Neural cell (in vitro differentiated cells): ENCODE results near the gene ANTXR1. TPM values are rescaled to one million over a fixed set of nuclear protein-coding genes. Genes with fewer than 3 reads are reported as not detected.

Experiments
- H2AFZ ChIP-seq: fragments of 200-600, 300-800 bp; sonication (generic), shearing (Covaris generic); 2 replicates; pipeline ENCODE4 v1.6.0; 2014; ENCODE audit warnings: low read depth, mild to moderate bottlenecking, antibody characterized with exemption, low read length, moderate library complexity
- H3F3A ChIP-seq: fragments of 200-600 bp; shearing (Covaris generic); 2 replicates; pipeline ENCODE4 v1.6.1; 2016; ENCODE audit warnings: mild to moderate bottlenecking, moderate library complexity, mixed read lengths, antibody characterized with exemption, low read length; ENCODE audit not compliant: insufficient read depth, poor library complexity, severe bottlenecking
- H3K27ac ChIP-seq: fragments of 200-600, 300-800 bp; sonication (generic), shearing (Covaris generic); 2 replicates; pipeline ENCODE4 v1.5.1; 2014; ENCODE audit warnings: mild to moderate bottlenecking, low read length, moderate library complexity
- H3K27me3 ChIP-seq: fragments of 300-800, 200-600 bp; sonication (generic), shearing (Covaris generic); 2 replicates; pipeline ENCODE4 v1.6.0; 2014; ENCODE audit warnings: mild to moderate bottlenecking, low read depth, low read length, moderate library complexity; ENCODE audit not compliant: insufficient read depth
- H3K36me3 ChIP-seq: fragments of 300-800, 200-600 bp; sonication (generic), shearing (Covaris generic); 2 replicates; pipeline ENCODE4 v1.5.1; 2014; ENCODE audit warnings: mild to moderate bottlenecking, antibody characterized with exemption, low read length, moderate library complexity; ENCODE audit not compliant: insufficient read depth
- H3K4me2 ChIP-seq: fragments of 300-800, 200-600 bp; sonication (generic), shearing (Covaris generic); 2 replicates; pipeline ENCODE4 v1.6.0; 2014; ENCODE audit warnings: mild to moderate bottlenecking, low read length
- H3K4me3 ChIP-seq: fragments of 300-800, 200-600 bp; sonication (generic), shearing (Covaris generic); 2 replicates; pipeline ENCODE4 v1.5.1; 2014; ENCODE audit warnings: mild to moderate bottlenecking, low read length, moderate library complexity
- H3K79me2 ChIP-seq: fragments of 200-600 bp; shearing (Covaris generic); replicated peaks from 2 replicates; pipeline ENCODE4 v1.6.0; 2014; ENCODE audit warnings: mild to moderate bottlenecking, low read length, moderate library complexity; ENCODE audit not compliant: insufficient read depth
- H3K9ac ChIP-seq: fragments of 300-800, 200-600 bp; sonication (generic), shearing (Covaris generic); 2 replicates; pipeline ENCODE4 v1.6.1; 2016; ENCODE audit warnings: mild to moderate bottlenecking, low read length, mixed read lengths
- H3K9me2 ChIP-seq: fragments of 200-600 bp; shearing (Covaris generic); 2 replicates; pipeline ENCODE4 v1.6.1; 2016; ENCODE audit warnings: mild to moderate bottlenecking, low read length, mixed read lengths; ENCODE audit not compliant: insufficient read depth
- H3K9me3 ChIP-seq: fragments of 200-600, 300-800 bp; sonication (generic), shearing (Covaris generic); 2 replicates; pipeline ENCODE4 v1.6.1; 2016; ENCODE audit warnings: mild to moderate bottlenecking, mixed run types, low read length, moderate library complexity, mixed read lengths
- H4K20me1 ChIP-seq: fragments of 200-600 bp; shearing (Covaris generic); 2 replicates; pipeline ENCODE4 v1.6.1; 2016; ENCODE audit warnings: mild to moderate bottlenecking, mixed run types; ENCODE audit not compliant: insufficient read depth
- CTCF ChIP-seq: fragments of 450-650 bp; IDR thresholded peaks from 2 replicates; pipeline ENCODE4 v1.5.1; 2014; ENCODE audit warnings: antibody characterized with exemption, mild to moderate bottlenecking, moderate library complexity; ENCODE audit not compliant: poor library complexity, severe bottlenecking
- EP300 ChIP-seq: fragments of 450-650 bp; conservative IDR thresholded peaks from 2 replicates; pipeline ENCODE4 v1.6.1; 2014; ENCODE audit warnings: antibody characterized with exemption, mild to moderate bottlenecking, moderate library complexity; ENCODE audit not compliant: poor library complexity, severe bottlenecking
- EZH2 ChIP-seq: fragments of 200-600, 300-800 bp; shearing (Covaris generic), sonication (generic); IDR thresholded peaks from 2 replicates; pipeline ENCODE4 v1.6.1; 2014; ENCODE audit warnings: antibody characterized with exemption, low read length, borderline replicate concordance, mild to moderate bottlenecking; ENCODE audit not compliant: insufficient read depth, poor library complexity, severe bottlenecking
- MXI1 ChIP-seq: fragments of 450-650 bp; conservative IDR thresholded peaks from 2 replicates; pipeline ENCODE4 v1.6.1; 2014; ENCODE audit warnings: antibody characterized with exemption, mild to moderate bottlenecking; ENCODE audit not compliant: poor library complexity, severe bottlenecking
- POLR2AphosphoS5 ChIP-seq: IDR thresholded peaks from 2 replicates; pipeline ENCODE4 v1.6.1; 2012
- RAD21 ChIP-seq: fragments of 450-650 bp; conservative IDR thresholded peaks from 2 replicates; pipeline ENCODE4 v1.6.1; 2014; ENCODE audit warnings: antibody characterized with exemption, mild to moderate bottlenecking, moderate library complexity
- REST ChIP-seq: IDR thresholded peaks from 2 replicates; pipeline ENCODE4 v1.6.1; 2012; ENCODE audit warnings: borderline replicate concordance
- SMC3 ChIP-seq: fragments of 450-650 bp; conservative IDR thresholded peaks from 2 replicates; pipeline ENCODE4 v1.6.1; 2014; ENCODE audit warnings: antibody characterized with exemption, mild to moderate bottlenecking, moderate library complexity; ENCODE audit not compliant: poor library complexity
- TAF1 ChIP-seq: IDR thresholded peaks from 2 replicates; pipeline ENCODE4 v1.6.1; 2012; ENCODE audit warnings: low read depth
- polyA plus RNA-seq: library from polyadenylated mRNA; depleted of rRNA; stranded (reverse); fragments of >200 nt; gene quantifications from 2 replicates; pipeline ENCODE4 v1.2.3, GENCODE V29; 2014

The ANTXR1 gene
- polyA plus RNA-seq, 1 donor from 2014 or later, result 4.9 TPM

GRCh38 chr2:69170661-69171060, 157.7 kb downstream of the ANTXR1 start:
- Histone ChIP-seq H3K9me2 (no peaks in the 10 kb centered on the region), H3K4me2 (no peak overlapping the region), H3K27ac (no peak overlapping the region), H4K20me1 (no peaks in the 10 kb centered on the region), H2AFZ (no peak overlapping the region), H3K9me3 (no peaks in the 10 kb centered on the region), H3K36me3 (no peaks in the 10 kb centered on the region), H3F3A (no peaks in the 10 kb centered on the region), H3K4me3 (no peak overlapping the region), H3K79me2 (no peaks in the 10 kb centered on the region), H3K27me3 (no peaks in the 10 kb centered on the region), H3K9ac (no peak overlapping the region)
- TF ChIP-seq TAF1, result no peak
- no peak for TF ChIP-seq RAD21
- no peak for TF ChIP-seq SMC3

- H3K4me2 ChIP-seq, result no peak overlapping the region
- H3K4me3 ChIP-seq, result no peak overlapping the region
- no peaks in the 10 kb centered on the region for H4K20me1 ChIP-seq
- H3K79me2 ChIP-seq, result no peaks in the 10 kb centered on the region
- H3F3A ChIP-seq, result no peaks in the 10 kb centered on the region
- no peaks in the 10 kb centered on the region for H3K27me3 ChIP-seq
- no peaks in the 10 kb centered on the region for H3K9me3 ChIP-seq
- H3K27ac ChIP-seq, result no peak overlapping the region
- no peak overlapping the region for H2AFZ ChIP-seq
- no peak for TF ChIP-seq MXI1
- TF ChIP-seq SMC3, result no peak
- no peak for TF ChIP-seq CTCF
- TF ChIP-seq EP300, result no peak
- TF ChIP-seq RAD21, result no peak
- TF ChIP-seq REST, result no peak
- TF ChIP-seq POLR2AphosphoS5, result no peak
- TF ChIP-seq EZH2, result no peak
- no peak for TF ChIP-seq TAF1
- H3K9me2 ChIP-seq, result no peaks in the 10 kb centered on the region
- no peak overlapping the region for H3K9ac ChIP-seq
- no peaks in the 10 kb centered on the region for H3K36me3 ChIP-seq
These were observed 158.3 kb downstream of the ANTXR1 start for GRCh38 chr2:69171116-69171896.
